Measurements from ENCODE around the gene FRMD4A. TPM values are rescaled to one million over a fixed set of nuclear protein-coding genes. Genes with fewer than 3 reads are reported as not detected.

Gene FRMD4A
- total RNA-seq, 2 donors from 2014 or later, result 55.9 to 81.0 TPM

DNA sequence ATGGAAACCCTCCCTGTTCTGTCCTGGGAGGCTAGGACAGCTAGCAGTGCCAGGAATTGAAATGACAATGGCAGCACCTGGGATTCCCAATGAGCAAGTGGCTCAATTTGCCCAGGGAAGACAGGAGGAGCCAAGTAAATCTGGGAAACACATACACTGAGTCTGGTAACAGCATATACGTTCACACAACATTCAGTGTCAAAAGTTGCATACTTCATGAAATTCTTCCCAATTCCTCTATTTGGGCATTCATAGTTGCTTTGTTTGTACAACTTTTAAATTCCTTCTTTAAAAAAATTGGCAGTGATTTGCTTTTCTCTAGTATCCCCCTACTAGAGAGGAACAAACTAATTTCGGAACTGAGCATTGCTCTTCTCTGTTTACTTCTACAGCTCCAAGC, 2.9 kb upstream of the FRMD4A start:
- no peak for ATAC-seq (ENCODE audit: insufficient number of reproducible peaks, low FRiP score, low read depth)
- TF ChIP-seq, protein P1, sequence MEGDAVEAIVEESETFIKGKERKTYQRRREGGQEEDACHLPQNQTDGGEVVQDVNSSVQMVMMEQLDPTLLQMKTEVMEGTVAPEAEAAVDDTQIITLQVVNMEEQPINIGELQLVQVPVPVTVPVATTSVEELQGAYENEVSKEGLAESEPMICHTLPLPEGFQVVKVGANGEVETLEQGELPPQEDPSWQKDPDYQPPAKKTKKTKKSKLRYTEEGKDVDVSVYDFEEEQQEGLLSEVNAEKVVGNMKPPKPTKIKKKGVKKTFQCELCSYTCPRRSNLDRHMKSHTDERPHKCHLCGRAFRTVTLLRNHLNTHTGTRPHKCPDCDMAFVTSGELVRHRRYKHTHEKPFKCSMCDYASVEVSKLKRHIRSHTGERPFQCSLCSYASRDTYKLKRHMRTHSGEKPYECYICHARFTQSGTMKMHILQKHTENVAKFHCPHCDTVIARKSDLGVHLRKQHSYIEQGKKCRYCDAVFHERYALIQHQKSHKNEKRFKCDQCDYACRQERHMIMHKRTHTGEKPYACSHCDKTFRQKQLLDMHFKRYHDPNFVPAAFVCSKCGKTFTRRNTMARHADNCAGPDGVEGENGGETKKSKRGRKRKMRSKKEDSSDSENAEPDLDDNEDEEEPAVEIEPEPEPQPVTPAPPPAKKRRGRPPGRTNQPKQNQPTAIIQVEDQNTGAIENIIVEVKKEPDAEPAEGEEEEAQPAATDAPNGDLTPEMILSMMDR (IDR thresholded peaks at IDR 0.05), result no peak
- no peak for DNase-seq (ENCODE audit: low spot score)
- H3K36me3 ChIP-seq, result no peaks in the 10 kb centered on the region
- H3K4me3 ChIP-seq, result no peak overlapping the region
- no peaks in the 10 kb centered on the region for H3K9me3 ChIP-seq
- H3K4me1 ChIP-seq (ENCODE audit: control insufficient read depth in 1 of 2, low read depth in 2 of 2), result no peaks in the 10 kb centered on the region
- no peaks in the 10 kb centered on the region for H3K27me3 ChIP-seq (replicated peaks; ENCODE audit: insufficient read depth)
- no peak overlapping the region for H3K27ac ChIP-seq

DNA sequence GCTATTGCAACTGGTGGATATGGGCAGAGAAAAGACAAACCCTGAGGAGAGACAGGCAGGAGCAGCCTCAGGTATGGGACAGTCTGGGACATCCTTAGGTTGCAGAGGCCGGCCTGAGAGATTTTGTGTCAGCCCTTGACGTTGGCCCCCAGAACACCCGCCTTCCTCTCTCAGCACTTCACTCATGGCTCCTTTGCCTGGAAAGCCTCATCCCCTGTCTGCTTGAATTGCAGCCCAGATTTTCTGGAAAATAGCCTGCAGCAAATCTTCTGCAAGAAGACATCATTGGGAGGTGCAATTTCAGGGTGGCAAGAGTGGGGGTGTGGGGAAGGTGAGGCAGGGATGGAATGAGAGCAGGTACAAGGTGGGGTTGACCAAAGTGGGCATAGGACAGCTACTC, 2.2 kb upstream of the FRMD4A start:
- H3K4me1 ChIP-seq (ENCODE audit: control insufficient read depth in 1 of 2, low read depth in 2 of 2), result no peaks in the 10 kb centered on the region
- TF ChIP-seq, protein P1 (IDR thresholded peaks at IDR 0.05), result no peak
- H3K27ac ChIP-seq, result no peak overlapping the region
- no peak for ATAC-seq (ENCODE audit: insufficient number of reproducible peaks, low FRiP score, low read depth)
- no peaks in the 10 kb centered on the region for H3K36me3 ChIP-seq
- H3K9me3 ChIP-seq, result no peaks in the 10 kb centered on the region
- DNase-seq (ENCODE audit: low spot score), result no peak
- no peak overlapping the region for H3K4me3 ChIP-seq
- H3K27me3 ChIP-seq (replicated peaks; ENCODE audit: insufficient read depth), result no peaks in the 10 kb centered on the region

DNA sequence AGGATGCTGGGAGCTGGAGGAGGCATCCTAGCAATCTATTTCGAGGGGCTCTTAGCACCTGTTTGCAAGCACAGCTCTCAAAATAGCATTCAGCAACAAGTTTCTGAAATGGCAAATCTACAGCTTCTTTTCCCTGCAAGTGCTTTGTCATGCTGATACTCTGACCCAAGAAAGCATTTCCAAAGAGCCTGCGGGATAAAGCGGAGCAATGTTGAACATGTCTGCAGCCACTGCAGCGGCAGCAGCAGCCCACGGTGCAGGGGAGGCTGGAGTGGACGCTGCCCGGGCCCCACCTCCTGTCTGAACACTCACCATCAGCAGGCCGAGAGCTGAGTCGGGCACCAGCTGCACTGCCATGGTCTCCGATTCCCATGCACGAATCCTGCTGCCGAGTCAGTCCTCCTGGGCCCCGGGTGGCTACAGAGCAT, 964 bp downstream of the FRMD4A start:
- no peak overlapping the region for H3K4me3 ChIP-seq
- no peaks in the 10 kb centered on the region for H3K4me1 ChIP-seq (ENCODE audit: control insufficient read depth in 1 of 2, low read depth in 2 of 2)
- H3K36me3 ChIP-seq, result no peaks in the 10 kb centered on the region
- no peak overlapping the region for H3K27ac ChIP-seq
- no peaks in the 10 kb centered on the region for H3K27me3 ChIP-seq (replicated peaks; ENCODE audit: insufficient read depth)
- no peaks in the 10 kb centered on the region for H3K9me3 ChIP-seq
- TF ChIP-seq, protein P1 (IDR thresholded peaks at IDR 0.05), result no peak
- ATAC-seq (ENCODE audit: insufficient number of reproducible peaks, low FRiP score, low read depth), result no peak
- DNase-seq (ENCODE audit: low spot score), result no peak

DNA sequence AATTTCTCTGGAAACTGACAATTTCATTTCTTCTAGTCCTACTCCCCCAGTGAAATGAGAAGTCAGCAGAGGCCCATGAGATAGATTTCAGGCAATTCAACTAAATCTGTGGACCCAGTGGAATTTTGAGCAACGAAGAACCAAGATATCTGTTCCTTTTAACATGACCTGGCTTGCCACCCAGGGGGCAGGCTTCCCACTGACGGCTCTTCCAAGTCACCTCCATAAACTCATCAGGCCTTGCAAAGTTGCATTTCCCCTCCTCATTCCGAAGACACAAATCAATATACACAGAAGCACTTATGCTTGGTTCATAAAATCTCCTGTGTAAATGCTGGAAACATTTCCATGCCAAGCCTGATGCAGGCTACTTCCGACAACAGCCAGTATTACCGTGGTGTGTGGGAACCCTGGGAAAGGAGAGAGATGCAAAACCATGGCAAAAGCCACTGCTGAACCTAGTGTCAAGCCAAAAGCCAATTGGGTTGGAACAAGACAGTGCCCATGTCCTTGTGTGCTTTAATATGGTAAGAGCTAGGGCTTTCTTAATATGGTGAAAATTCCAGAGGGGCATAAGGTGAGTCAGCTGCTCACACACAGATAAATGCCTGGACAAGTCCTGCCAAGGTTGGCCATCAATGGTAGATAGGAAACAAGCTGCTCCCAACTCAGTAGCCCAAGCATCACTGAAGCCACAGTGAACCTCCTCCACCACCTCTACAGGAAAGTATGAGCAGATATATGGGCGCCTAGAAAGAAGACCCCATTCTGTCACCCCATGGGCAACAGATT, 1.6 kb downstream of the FRMD4A start:
- Histone ChIP-seq H3K36me3 (no peaks in the 10 kb centered on the region), H3K27ac (no peak overlapping the region), H3K9me3 (no peaks in the 10 kb centered on the region), H3K4me1 (ENCODE audit: control insufficient read depth in 1 of 2, low read depth in 2 of 2) (no peaks in the 10 kb centered on the region), H3K4me3 (no peak overlapping the region), H3K27me3 (replicated peaks; ENCODE audit: insufficient read depth) (no peaks in the 10 kb centered on the region)
- TF ChIP-seq, protein P1 (IDR thresholded peaks at IDR 0.05), result no peak
- no peak for ATAC-seq (ENCODE audit: insufficient number of reproducible peaks, low FRiP score, low read depth)
- DNase-seq (ENCODE audit: low spot score), result no peak

DNA sequence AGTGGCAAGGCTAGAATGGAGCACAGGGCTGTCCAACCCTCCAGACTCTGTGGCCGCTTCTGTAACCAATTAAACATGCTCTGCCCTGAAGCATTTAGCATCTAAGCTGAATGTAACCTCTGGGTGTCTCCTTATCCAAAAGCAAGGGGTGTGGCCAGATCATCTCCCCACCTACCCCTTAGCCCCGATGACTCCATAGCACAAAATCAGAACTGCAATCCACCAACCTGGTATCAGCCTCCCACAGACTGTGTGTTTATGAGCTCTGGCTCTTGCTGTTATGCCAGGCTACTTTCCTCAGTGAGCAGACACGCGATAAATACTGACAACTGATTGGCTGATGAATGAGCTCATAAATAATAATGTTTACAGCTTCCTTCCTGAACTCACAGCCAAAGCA, 3.2 kb downstream of the FRMD4A start:
- ATAC-seq (ENCODE audit: insufficient number of reproducible peaks, low FRiP score, low read depth) (no peak), DNase-seq (ENCODE audit: low spot score) (no peak)
- H3K36me3 ChIP-seq, result no peaks in the 10 kb centered on the region
- TF ChIP-seq, protein P1 (IDR thresholded peaks at IDR 0.05), result no peak
- H3K9me3 ChIP-seq, result no peaks in the 10 kb centered on the region
- no peak overlapping the region for H3K4me3 ChIP-seq
- H3K27ac ChIP-seq, result no peak overlapping the region
- H3K27me3 ChIP-seq (replicated peaks; ENCODE audit: insufficient read depth), result no peaks in the 10 kb centered on the region
- H3K4me1 ChIP-seq (ENCODE audit: control insufficient read depth in 1 of 2, low read depth in 2 of 2), result no peaks in the 10 kb centered on the region
